ENCODE data around the gene REXO5.

DNA sequence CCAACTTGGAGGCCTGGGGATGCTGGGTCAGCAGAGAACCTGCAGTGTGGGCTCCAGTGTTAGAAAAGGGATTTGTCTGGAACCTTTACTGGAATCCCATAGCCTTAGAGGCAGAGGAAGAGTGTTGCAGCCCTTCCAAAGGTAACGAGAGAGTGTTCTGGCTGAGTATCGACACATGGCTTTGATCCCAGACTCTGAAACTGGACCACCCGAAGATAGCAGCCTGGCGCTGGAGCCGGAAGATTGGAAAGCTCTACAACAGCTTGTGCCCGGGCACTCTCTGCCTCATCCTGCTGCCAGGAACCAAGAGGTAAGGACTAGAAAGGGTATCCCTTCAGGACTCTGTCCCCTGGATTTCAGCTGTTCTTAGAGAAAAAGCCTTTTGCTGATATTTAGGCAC, 39.7 kb downstream of the REXO5 start:
- TF ChIP-seq, protein P1, sequence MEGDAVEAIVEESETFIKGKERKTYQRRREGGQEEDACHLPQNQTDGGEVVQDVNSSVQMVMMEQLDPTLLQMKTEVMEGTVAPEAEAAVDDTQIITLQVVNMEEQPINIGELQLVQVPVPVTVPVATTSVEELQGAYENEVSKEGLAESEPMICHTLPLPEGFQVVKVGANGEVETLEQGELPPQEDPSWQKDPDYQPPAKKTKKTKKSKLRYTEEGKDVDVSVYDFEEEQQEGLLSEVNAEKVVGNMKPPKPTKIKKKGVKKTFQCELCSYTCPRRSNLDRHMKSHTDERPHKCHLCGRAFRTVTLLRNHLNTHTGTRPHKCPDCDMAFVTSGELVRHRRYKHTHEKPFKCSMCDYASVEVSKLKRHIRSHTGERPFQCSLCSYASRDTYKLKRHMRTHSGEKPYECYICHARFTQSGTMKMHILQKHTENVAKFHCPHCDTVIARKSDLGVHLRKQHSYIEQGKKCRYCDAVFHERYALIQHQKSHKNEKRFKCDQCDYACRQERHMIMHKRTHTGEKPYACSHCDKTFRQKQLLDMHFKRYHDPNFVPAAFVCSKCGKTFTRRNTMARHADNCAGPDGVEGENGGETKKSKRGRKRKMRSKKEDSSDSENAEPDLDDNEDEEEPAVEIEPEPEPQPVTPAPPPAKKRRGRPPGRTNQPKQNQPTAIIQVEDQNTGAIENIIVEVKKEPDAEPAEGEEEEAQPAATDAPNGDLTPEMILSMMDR (IDR thresholded peaks at IDR 0.05) = no peak
- TF ChIP-seq EP300 (IDR thresholded peaks at IDR 0.05) (no peak), POLR2A (IDR thresholded peaks at IDR 0.05) (no peak)

Measured in ovary (tissue), 3 donors.